K562 (cell line): Measurements from ENCODE around the gene GPS2. TPM values are rescaled to one million over a fixed set of nuclear protein-coding genes. Genes with fewer than 3 reads are reported as not detected.
A peak's percentile ranks its signal among the peaks of the same experiment; 100 is the strongest.

Experiments
- AFF1 ChIP-seq, 2 experiments: fragments of 450-650 bp; IDR thresholded peaks; 2 replicates each; pipeline ENCODE4 v1.6.1; 2018; ENCODE audit warnings: mild to moderate bottlenecking in 2 of 2, low read depth in 1 of 2; ENCODE audit not compliant: partially characterized antibody in 2 of 2
- BMI1 ChIP-seq: fragments of 150-350 bp; IDR thresholded peaks from 2 replicates; pipeline ENCODE4 v1.6.1; 2014; ENCODE audit warnings: low read length
- CTCFL ChIP-seq: IDR thresholded peaks from 2 replicates; pipeline ENCODE4 v1.6.1; 2011; ENCODE audit warnings: borderline replicate concordance, low read depth, mild to moderate bottlenecking, moderate library complexity, low read length; ENCODE audit not compliant: insufficient read depth, poor library complexity, severe bottlenecking
- GATAD2B ChIP-seq: fragments of 450-650 bp; IDR thresholded peaks from 2 replicates; pipeline ENCODE4 v1.6.1; 2017; ENCODE audit warnings: mild to moderate bottlenecking, borderline replicate concordance
- HOMEZ ChIP-seq: fragments of 250-450 bp; sonication (Bioruptor Pico); IDR thresholded peaks from 2 replicates; pipeline ENCODE4 v1.4.0; 2020; ENCODE audit warnings: mild to moderate bottlenecking, moderate library complexity
- KAT2B ChIP-seq: IDR thresholded peaks from one replicate; pipeline ENCODE4 v1.6.1; 2012; ENCODE audit warnings: low read depth, mild to moderate bottlenecking, control low read depth, inconsistent platforms, low read length, moderate library complexity
- MTF1 ChIP-seq: fragments of 250-450 bp; sonication (Bioruptor Pico); IDR thresholded peaks from 2 replicates; pipeline ENCODE4 v1.9.0; 2021; ENCODE audit warnings: moderate library complexity, mild to moderate bottlenecking, inconsistent platforms, borderline replicate concordance
- RFX1 ChIP-seq: fragments of 450-650 bp; IDR thresholded peaks from 2 replicates; pipeline ENCODE4 v1.6.1; 2016; ENCODE audit warnings: mild to moderate bottlenecking, moderate library complexity
- SAFB ChIP-seq: fragments of 200-400 bp; formaldehyde crosslinking; IDR thresholded peaks from 2 replicates; pipeline ENCODE4 v1.6.1; 2017; ENCODE audit warnings: low read depth, low read length, borderline replicate concordance
- TAF9B ChIP-seq: fragments of 450-650 bp; IDR thresholded peaks from 2 replicates; pipeline ENCODE4 v1.6.1; 2018; ENCODE audit warnings: mild to moderate bottlenecking; ENCODE audit not compliant: partially characterized antibody
- ZNF184 ChIP-seq: sonication (generic); formaldehyde crosslinking; IDR thresholded peaks from 2 replicates; pipeline ENCODE4 v1.5.0; 2020; ENCODE audit warnings: missing genetic modification reagents
- ZNF354B ChIP-seq: fragments of 250-450 bp; sonication (Bioruptor Pico); IDR thresholded peaks from 2 replicates; pipeline ENCODE4 v1.4.0; 2020
- polyA plus RNA-seq, 8 experiments: library from polyadenylated mRNA; depleted of rRNA in 4 of 8; stranded (reverse) in 5 of 8; unstranded in 3 of 8; fragments of >200 nt; fragmentation: Nextera tagmentation in 2 of 8; fragmentation: Illumina TruSeq in 1 of 8; extraction: Ambion mirVana in 2 of 8; extraction: Trizol in 1 of 8; gene quantifications; 2 replicates each; pipeline versions ENCODE4 v1.2.1 to v1.2.3, GENCODE V29; 2011 to 2014; ENCODE audit warnings: inconsistent platforms in 1 of 8, missing spikeins in 1 of 8
- total RNA-seq, 7 experiments: library from RNA; depleted of rRNA in 6 of 7; stranded (reverse); fragments of >200 nt in 6 of 7; fragmentation: Illumina TruSeq in 2 of 7; extraction: Trizol in 2 of 7; gene quantifications; 2 replicates each; pipeline versions ENCODE4 v1.2.1 to v1.2.3, GENCODE V29; 2011 to 2021; ENCODE audit warnings: low replicate concordance in 1 of 7
- TF ChIP-seq, protein P1 (sequence below): fragments of 250-450 bp; sonication (Bioruptor Pico); IDR thresholded peaks from 2 replicates; pipeline ENCODE4 v1.6.1; 2021; ENCODE audit warnings: mild to moderate bottlenecking
- TF ChIP-seq, protein P2 (sequence below): sonication (generic); formaldehyde crosslinking; IDR thresholded peaks from 2 replicates; pipeline ENCODE4 v1.8.1; 2023; ENCODE audit warnings: missing genetic modification reagents, mild to moderate bottlenecking, borderline replicate concordance

GPS2 gene
- total and polyA plus RNA-seq, 9 of the 15 experiments (the other 6 are each of a cell fraction or from before 2014, with no cell fraction given), result 18.3 to 75.7 (median 37.0) TPM

DNA sequence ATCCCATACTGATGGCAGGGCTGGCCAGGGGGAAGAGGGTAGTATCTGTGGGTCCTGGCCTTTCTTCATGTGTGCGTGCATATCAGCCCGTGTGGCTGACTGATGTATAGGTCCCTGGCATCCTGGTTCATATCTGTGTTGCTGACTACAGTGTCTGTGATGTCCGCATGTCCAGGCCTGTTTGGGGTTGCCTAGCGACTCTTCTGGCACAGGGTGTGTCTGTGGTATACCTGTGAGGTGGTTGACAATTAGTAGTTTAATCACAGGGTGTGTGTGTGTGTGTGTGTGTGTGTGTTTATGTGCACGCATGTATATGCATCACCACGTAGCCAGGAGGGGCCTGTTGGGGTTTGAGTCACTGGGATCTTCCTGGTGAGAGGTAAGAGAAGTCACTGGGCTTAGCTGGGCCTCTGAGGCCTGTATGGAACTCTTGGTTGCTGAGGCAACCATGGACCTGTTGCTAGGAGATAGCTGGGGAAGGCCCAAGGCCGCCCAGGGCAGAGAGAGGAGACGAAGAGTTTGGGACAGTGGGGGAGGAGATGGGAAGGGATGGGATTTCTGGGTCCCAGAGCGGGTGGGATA, 39.2 kb upstream of the GPS2 start (continued):
- TF ChIP-seq CTCFL, result no peak
- TF ChIP-seq GATAD2B, result no peak
- TF ChIP-seq HOMEZ, result no peak
- TF ChIP-seq BMI1, result peak; percentile 68
- TF ChIP-seq RFX1, result peak; percentile 91
- TF ChIP-seq, protein P1, sequence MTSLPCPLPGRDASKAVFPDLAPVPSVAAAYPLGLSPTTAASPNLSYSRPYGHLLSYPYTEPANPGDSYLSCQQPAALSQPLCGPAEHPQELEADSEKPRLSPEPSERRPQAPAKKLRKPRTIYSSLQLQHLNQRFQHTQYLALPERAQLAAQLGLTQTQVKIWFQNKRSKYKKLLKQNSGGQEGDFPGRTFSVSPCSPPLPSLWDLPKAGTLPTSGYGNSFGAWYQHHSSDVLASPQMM (CRISPR knock-in tag), result no peak
- TF ChIP-seq MTF1 (CRISPR knock-in tag), result no peak
- TF ChIP-seq, protein P2, sequence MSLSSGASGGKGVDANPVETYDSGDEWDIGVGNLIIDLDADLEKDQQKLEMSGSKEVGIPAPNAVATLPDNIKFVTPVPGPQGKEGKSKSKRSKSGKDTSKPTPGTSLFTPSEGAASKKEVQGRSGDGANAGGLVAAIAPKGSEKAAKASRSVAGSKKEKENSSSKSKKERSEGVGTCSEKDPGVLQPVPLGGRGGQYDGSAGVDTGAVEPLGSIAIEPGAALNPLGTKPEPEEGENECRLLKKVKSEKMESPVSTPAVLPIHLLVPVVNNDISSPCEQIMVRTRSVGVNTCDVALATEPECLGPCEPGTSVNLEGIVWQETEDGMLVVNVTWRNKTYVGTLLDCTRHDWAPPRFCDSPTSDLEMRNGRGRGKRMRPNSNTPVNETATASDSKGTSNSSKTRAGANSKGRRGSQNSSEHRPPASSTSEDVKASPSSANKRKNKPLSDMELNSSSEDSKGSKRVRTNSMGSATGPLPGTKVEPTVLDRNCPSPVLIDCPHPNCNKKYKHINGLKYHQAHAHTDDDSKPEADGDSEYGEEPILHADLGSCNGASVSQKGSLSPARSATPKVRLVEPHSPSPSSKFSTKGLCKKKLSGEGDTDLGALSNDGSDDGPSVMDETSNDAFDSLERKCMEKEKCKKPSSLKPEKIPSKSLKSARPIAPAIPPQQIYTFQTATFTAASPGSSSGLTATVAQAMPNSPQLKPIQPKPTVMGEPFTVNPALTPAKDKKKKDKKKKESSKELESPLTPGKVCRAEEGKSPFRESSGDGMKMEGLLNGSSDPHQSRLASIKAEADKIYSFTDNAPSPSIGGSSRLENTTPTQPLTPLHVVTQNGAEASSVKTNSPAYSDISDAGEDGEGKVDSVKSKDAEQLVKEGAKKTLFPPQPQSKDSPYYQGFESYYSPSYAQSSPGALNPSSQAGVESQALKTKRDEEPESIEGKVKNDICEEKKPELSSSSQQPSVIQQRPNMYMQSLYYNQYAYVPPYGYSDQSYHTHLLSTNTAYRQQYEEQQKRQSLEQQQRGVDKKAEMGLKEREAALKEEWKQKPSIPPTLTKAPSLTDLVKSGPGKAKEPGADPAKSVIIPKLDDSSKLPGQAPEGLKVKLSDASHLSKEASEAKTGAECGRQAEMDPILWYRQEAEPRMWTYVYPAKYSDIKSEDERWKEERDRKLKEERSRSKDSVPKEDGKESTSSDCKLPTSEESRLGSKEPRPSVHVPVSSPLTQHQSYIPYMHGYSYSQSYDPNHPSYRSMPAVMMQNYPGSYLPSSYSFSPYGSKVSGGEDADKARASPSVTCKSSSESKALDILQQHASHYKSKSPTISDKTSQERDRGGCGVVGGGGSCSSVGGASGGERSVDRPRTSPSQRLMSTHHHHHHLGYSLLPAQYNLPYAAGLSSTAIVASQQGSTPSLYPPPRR (CRISPR knock-in tag), result no peak
- no peak for TF ChIP-seq KAT2B
- no peak for TF ChIP-seq SAFB
- no peak for TF ChIP-seq TAF9B
- no peak for TF ChIP-seq ZNF354B (CRISPR knock-in tag)
- no peak for TF ChIP-seq ZNF184 (CRISPR knock-in tag)
- no peak for TF ChIP-seq AFF1 (IDR thresholded peaks at IDR 0.05; ENCODE audit: low read depth in 1 of 2, partially characterized antibody in 2 of 2)
